ENCODE results near the gene GPX6.

The GPX6 gene

DNA sequence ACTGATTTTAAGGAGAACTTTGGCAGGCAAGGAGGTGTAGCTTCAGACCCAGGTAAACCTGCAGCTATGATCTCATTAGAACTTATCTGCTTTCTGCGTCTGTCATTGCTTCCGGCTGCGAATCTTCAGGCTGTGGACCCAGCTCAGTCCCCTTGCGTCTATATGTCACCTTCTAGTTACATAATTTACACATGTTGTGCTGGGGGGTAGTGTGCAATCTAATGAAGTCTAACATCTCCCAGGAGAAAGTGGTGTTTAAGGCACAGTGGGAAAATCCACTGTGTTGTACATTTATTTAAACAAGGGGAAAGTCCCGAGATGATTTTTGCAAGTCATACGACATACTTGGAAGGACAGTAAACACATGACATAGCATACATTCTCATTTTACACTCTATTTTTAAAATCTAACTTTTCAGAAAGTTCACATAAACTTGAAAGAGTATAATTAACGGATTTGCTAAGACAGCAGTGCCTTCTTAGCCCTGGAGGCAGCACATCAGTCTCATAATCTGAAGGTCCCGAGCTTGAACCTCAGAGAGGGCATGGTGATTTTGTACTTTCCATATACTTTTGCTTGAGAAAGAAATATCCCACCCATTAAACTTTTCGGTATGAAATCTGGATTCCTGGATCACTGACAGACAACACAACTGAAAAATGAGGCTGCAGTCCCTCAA lies 35.2 kb downstream of the GPX6 start:
- TF ChIP-seq, protein P1, sequence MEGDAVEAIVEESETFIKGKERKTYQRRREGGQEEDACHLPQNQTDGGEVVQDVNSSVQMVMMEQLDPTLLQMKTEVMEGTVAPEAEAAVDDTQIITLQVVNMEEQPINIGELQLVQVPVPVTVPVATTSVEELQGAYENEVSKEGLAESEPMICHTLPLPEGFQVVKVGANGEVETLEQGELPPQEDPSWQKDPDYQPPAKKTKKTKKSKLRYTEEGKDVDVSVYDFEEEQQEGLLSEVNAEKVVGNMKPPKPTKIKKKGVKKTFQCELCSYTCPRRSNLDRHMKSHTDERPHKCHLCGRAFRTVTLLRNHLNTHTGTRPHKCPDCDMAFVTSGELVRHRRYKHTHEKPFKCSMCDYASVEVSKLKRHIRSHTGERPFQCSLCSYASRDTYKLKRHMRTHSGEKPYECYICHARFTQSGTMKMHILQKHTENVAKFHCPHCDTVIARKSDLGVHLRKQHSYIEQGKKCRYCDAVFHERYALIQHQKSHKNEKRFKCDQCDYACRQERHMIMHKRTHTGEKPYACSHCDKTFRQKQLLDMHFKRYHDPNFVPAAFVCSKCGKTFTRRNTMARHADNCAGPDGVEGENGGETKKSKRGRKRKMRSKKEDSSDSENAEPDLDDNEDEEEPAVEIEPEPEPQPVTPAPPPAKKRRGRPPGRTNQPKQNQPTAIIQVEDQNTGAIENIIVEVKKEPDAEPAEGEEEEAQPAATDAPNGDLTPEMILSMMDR (IDR thresholded peaks at IDR 0.05) = no peak

DNA sequence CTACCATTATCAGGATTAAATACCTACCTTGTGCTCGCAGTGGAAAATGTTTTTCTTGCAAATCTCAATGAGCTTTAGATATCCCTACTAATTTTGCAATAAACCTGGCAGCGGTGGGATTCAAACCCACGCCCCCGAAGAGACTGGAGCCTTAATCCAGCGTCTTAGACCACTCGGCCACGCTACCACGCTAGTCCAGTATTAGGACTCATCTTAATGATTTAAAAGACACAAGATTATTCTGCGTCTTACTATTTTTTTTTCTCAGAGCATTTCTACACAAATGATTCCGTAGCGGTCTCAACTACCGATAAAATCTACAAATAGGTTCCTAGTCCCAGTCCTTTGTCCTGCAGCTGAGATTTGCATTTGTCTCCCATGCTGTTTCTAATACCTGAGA lies 37.1 kb downstream of the GPX6 start:
- TF ChIP-seq, protein P1 (IDR thresholded peaks at IDR 0.05) = no peak

DNA sequence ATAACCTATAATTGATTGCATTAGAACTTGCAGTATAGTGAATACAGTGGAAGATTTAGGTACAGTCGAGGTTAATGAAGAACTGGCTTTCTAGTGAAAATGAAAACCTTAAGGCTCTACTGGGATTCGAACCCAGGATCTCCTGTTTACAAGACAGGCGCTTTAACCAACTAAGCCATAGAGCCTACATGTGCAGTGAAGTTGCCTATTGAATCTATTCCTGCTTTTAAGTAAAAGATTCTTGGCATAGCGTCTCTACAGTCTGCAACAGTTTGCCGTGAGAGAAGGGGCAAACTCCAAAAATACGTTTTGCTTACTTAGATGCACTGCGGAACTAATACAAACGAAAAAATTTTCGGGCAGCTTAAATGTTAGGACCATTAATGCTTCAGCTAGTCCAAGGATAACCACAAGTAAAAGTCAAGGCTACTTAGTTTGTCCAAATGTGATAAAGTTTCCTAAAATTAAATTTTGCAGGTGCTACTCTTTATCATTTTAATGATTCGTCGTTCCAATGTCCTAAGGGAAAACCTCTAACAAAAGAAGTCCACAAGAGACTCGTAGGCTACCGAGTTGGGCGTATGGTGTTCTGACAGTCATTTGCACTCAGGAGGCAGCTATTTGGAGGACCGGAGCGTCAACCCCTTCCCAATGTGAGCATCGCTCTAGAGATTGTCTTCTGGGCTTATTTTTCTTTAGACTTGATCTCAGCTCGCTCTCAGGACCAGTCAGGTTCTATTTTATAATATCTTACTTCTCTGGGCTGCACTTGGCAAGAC lies 41.0 kb downstream of the GPX6 start:
- TF ChIP-seq, protein P1 (IDR thresholded peaks at IDR 0.05) = no peak

DNA sequence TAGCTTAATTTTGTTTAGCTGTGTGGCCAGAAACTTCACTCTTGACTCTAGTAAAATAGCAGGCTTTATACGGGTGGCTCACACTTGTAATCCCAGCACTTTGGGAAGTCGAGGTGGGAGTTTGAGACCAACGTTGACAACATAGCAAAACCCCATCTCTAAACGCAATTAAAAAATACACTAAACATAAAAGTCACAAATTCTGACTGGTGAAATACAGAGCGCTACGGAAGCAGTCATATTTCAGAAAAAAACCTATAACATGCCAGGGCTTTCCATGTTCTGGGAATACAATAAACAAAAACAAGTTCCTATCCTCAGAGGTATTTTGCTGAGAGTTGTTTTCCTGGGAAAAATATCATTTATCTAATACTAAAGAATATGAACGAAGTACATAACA lies 47.5 kb downstream of the GPX6 start:
- TF ChIP-seq, protein P1 (IDR thresholded peaks at IDR 0.05) = no peak

DNA sequence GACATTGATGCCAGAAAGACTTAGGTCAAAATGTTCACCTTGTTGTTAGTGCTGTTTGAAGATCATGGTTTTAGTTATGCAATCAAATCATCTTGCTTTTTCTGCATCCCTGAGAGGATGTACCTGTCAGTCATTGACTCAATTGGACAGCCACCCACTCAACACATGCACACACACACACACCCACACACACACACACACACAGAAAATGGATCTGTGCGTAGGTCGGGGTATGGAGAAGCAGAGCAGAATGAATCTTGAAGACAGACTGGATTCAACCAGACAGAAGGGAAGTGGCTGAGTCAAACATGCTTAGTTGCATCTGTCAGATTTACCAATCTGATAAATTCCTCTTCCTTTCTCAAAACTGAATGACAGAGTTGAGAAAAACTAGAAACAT lies 53.2 kb downstream of the GPX6 start:
- TF ChIP-seq, protein P1 (IDR thresholded peaks at IDR 0.05) = no peak

DNA sequence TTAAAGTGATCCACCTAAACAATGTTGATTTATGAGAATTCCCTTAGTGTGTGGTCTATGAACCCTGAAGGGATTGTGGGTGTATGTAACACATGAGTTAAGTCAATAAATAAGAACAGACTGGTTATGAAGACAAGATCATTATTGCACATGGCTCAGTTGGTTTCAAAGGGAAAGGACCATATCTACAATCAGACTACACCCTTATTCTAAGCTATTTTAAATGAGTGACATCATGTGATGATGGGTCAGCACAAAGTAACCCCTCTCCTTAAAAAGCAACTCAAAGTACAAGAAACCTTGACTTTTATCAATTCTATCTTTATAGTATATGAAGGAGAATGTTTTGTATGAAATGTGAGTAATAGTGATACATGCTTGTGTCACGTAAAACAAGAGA lies 57.0 kb downstream of the GPX6 start:
- TF ChIP-seq, protein P1 (IDR thresholded peaks at IDR 0.05) = no peak

All from LNCAP (cell line).